ENCODE data around the gene CHERP.

GRCh38 chr19:16541526-16542044, 652 bp downstream of the CHERP start:
- TF ChIP-seq CTCF (conservative IDR thresholded peaks at IDR 0.05; ENCODE audit: low read depth, low read length), result no peak
- TF ChIP-seq EZH2phosphoT487 (IDR thresholded peaks at IDR 0.05; ENCODE audit: borderline replicate concordance, low read length), result no peak
- no peak for TF ChIP-seq EZH2 (IDR thresholded peaks at IDR 0.05; ENCODE audit: low read length, unreplicated experiment)

All from PC-3 (cell line).